Ishikawa (cell line): ENCODE data around the gene SCNN1A.

ENCODE experiments used
- RAD21 ChIP-seq: IDR thresholded peaks from 2 replicates; pipeline ENCODE4 v1.6.1; 2012; ENCODE audit warnings: low read depth
- TAF1 ChIP-seq: IDR thresholded peaks from 2 replicates; pipeline ENCODE4 v1.6.1; 2012; ENCODE audit warnings: low read depth, mild to moderate bottlenecking

DNA sequence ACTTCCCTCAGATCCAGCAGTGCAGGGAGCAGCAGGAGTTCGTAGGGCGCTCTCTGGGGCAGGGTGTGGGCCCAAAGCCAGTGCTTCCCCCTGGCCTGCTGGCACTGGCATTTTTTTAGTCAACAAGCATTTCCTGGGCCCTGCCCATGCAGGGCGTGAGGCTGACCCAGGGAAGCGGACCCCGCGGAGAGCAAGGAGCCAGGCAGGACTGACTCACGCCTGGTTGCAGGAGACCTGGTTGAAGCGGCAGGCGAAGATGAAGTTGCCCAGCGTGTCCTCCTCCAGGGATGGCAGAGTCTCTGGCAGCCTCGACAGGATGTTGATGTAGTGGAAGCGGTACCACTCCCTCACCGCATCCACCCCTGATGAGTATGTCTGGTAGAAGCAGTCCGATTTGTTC, 13.5 kb downstream of the SCNN1A start:
- TF ChIP-seq RAD21 (peak; percentile 37), TAF1 (no peak)
